B cell (primary cell): ENCODE data around the gene SARNP.

Experiments used
- CTCF ChIP-seq: fragments of 200-600 bp; IDR thresholded peaks from one replicate; pipeline ENCODE4 v1.8.0; 2022; ENCODE audit warnings: antibody characterized with exemption, mild to moderate bottlenecking
- EZH2 ChIP-seq: IDR thresholded peaks from 2 replicates; pipeline ENCODE4 v1.6.1; 2012; ENCODE audit warnings: borderline replicate concordance, low read depth, mild to moderate bottlenecking, moderate library complexity, low read length; ENCODE audit not compliant: insufficient read depth, poor library complexity, severe bottlenecking

DNA sequence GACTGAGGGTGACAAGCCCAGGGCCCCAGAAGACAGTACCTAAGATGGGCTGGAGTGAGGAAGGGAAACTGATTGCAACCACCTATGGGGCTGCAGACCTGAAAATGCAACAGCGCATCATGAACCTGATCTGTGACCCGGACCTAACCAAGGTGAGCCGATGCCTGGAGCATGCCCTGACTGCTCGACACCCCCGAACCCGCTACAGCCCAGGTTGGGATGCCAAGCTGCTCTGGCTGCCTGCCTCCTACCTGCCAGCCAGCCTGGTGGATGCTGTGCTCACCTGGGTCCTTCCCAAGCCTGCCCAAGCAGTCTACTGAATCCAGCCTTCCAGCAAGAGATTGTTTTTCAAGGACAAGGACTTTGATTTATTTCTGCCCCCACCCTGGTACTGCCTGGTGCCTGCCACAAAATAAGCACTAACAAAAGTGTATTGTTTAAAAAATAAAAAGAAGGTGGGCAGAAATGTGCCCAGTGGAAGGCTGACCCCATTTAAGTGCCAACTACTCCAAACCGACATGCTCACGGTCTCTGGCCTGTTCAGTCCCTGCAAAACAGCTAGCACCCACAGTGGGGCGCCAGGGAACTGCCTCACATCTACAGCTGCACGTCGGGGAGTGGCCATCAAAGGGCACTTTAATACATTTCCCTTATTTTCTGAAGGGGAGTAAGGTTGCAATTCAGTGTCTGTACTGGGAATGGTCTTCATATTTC lies 93.1 kb downstream of the SARNP start:
- TF ChIP-seq CTCF = peak; percentile 66
- no peak for TF ChIP-seq EZH2
